Measurements from ENCODE around the gene MC2R. TPM values are rescaled to one million over a fixed set of nuclear protein-coding genes. Genes with fewer than 3 reads are reported as not detected.

Gene MC2R
- total and polyA plus RNA-seq, 10 of the 15 experiments (the other 5 are each of a cell fraction or from before 2014, with no cell fraction given), result 0.15 TPM; not detected in 9

DNA sequence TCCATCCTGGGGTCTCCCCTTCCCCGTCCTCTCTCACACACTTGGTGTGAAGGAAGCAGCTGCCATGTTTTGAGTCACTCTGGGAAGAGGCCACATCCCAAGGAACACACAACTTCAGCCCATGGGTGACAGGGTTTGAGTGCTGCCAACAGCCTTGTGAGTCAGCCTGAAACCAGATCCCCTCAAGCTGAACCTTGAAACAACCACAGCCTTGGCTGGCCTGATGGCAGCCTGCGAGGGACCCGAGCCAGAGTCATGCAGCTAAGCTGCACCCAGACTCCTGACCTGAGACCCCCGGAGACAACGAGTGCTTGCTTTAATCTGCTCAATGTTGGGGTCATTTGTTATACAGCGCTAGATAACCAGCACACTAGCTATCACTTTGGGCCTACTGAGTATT lies 19.3 kb upstream of the MC2R start (continued):
- TF ChIP-seq, protein P1, sequence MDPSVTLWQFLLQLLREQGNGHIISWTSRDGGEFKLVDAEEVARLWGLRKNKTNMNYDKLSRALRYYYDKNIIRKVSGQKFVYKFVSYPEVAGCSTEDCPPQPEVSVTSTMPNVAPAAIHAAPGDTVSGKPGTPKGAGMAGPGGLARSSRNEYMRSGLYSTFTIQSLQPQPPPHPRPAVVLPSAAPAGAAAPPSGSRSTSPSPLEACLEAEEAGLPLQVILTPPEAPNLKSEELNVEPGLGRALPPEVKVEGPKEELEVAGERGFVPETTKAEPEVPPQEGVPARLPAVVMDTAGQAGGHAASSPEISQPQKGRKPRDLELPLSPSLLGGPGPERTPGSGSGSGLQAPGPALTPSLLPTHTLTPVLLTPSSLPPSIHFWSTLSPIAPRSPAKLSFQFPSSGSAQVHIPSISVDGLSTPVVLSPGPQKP (IDR thresholded peaks at IDR 0.05; ENCODE audit: low read depth, low read length), result no peak
- TF ChIP-seq ZBED1 (IDR thresholded peaks at IDR 0.05; ENCODE audit: borderline replicate concordance), result no peak
- no peak for TF ChIP-seq PML (IDR thresholded peaks at IDR 0.05; ENCODE audit: low read length)
- TF ChIP-seq, protein P2, sequence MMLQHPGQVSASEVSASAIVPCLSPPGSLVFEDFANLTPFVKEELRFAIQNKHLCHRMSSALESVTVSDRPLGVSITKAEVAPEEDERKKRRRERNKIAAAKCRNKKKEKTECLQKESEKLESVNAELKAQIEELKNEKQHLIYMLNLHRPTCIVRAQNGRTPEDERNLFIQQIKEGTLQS (IDR thresholded peaks at IDR 0.05; ENCODE audit: borderline replicate concordance, extremely low read depth, low read depth, low read length), result no peak
- TF ChIP-seq TARDBP (IDR thresholded peaks at IDR 0.05; ENCODE audit: borderline replicate concordance), result no peak

DNA sequence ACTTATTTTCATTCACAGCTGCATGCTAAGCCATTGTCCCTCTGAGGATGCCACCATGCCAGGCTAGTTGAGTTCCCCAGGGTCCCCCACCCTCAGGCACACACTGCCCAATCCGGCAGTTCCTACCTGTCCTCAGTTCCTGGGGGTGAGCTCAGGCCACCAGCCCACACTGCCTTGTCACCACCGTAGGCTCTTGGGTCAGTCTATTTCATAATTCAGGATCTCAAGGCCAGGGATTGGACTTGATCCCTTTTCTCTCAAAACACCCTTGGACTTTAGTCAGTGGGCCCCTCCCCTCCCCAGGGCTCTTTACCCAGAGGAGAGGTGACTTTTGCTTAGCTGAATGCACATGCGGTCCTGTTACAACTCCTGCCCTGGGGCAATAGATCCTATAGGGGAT lies 18.7 kb upstream of the MC2R start:
- H3K36me3 ChIP-seq (ENCODE audit: control insufficient read depth in 2 of 2, insufficient read depth in 2 of 2, low read length in 1 of 2), result no peaks in the 10 kb centered on the region
- TF ChIP-seq SREBF2 (IDR thresholded peaks at IDR 0.05; ENCODE audit: low read length) (no peak), BCL11A (IDR thresholded peaks at IDR 0.05; ENCODE audit: low read depth, low read length) (no peak), SIX5 (IDR thresholded peaks at IDR 0.05; ENCODE audit: low read depth, low read length, severe bottlenecking) (no peak), JUND (IDR thresholded peaks at IDR 0.05; ENCODE audit: low read depth, low read length) (no peak), RUNX3 (IDR thresholded peaks at IDR 0.05; ENCODE audit: low read length) (no peak), RELA (IDR thresholded peaks at IDR 0.05; ENCODE audit: borderline replicate concordance, partially characterized antibody) (no peak), IKZF2 (IDR thresholded peaks at IDR 0.05) (no peak), ZNF274 (IDR thresholded peaks at IDR 0.05; ENCODE audit: insufficient read depth, insufficient read length) (no peak), RFX5 (IDR thresholded peaks at IDR 0.05; ENCODE audit: low read depth, low read length) (no peak), SPI1 (IDR thresholded peaks at IDR 0.05; ENCODE audit: borderline replicate concordance, insufficient read depth, low read depth, low read length) (no peak)
- TF ChIP-seq, protein P3, sequence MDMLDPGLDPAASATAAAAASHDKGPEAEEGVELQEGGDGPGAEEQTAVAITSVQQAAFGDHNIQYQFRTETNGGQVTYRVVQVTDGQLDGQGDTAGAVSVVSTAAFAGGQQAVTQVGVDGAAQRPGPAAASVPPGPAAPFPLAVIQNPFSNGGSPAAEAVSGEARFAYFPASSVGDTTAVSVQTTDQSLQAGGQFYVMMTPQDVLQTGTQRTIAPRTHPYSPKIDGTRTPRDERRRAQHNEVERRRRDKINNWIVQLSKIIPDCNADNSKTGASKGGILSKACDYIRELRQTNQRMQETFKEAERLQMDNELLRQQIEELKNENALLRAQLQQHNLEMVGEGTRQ (IDR thresholded peaks at IDR 0.05; ENCODE audit: borderline replicate concordance, low read depth, low read length), result no peak
- TF ChIP-seq, protein P4, sequence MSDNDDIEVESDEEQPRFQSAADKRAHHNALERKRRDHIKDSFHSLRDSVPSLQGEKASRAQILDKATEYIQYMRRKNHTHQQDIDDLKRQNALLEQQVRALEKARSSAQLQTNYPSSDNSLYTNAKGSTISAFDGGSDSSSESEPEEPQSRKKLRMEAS (IDR thresholded peaks at IDR 0.05; ENCODE audit: low read depth, low read length), result no peak
- TF ChIP-seq, protein P5, sequence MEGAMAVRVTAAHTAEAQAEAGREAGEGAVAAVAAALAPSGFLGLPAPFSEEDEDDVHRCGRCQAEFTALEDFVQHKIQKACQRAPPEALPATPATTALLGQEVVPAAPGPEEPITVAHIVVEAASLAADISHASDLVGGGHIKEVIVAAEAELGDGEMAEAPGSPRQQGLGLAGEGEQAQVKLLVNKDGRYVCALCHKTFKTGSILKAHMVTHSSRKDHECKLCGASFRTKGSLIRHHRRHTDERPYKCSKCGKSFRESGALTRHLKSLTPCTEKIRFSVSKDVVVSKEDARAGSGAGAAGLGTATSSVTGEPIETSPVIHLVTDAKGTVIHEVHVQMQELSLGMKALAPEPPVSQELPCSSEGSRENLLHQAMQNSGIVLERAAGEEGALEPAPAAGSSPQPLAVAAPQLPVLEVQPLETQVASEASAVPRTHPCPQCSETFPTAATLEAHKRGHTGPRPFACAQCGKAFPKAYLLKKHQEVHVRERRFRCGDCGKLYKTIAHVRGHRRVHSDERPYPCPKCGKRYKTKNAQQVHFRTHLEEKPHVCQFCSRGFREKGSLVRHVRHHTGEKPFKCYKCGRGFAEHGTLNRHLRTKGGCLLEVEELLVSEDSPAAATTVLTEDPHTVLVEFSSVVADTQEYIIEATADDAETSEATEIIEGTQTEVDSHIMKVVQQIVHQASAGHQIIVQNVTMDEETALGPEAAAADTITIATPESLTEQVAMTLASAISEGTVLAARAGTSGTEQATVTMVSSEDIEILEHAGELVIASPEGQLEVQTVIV (IDR thresholded peaks at IDR 0.05; ENCODE audit: borderline replicate concordance, partially characterized antibody), result no peak
- in situ Hi-C loops (cut with MboI) (no loop called here), intact Hi-C loops (cut with micrococcal nuclease; ENCODE audit: unreplicated experiment) (loop anchor here (10.0 kb wide), 1 partner anchor 81 kb away; no protein-coding TSS in a partner anchor)
- ChIA-PET RAD21 (ENCODE audit: unreplicated experiment) (no interaction called here), POLR2A (no interaction called here), SMC1A (ENCODE audit: uncharacterized antibody, unreplicated experiment) (no interaction called here), CTCF (no interaction called here)
- no peak overlapping the region for H3K27ac ChIP-seq (ENCODE audit: control insufficient read depth, insufficient read depth)
- no peak for ATAC-seq
- H3K79me2 ChIP-seq (ENCODE audit: control insufficient read depth, insufficient read depth, low read length), result no peaks in the 10 kb centered on the region
- DNase-seq (ENCODE audit: low read depth, low spot score), result no peak
- H3K4me1 ChIP-seq (ENCODE audit: control insufficient read depth, insufficient read depth, low read length), result no peaks in the 10 kb centered on the region
- H3K27me3 ChIP-seq (replicated peaks in 1 of 2; ENCODE audit: control insufficient read depth in 2 of 2, insufficient read depth in 2 of 2, low read length in 1 of 2), result no peaks in the 10 kb centered on the region; a peak in 2 of 4 replicates
- 55% methylated on average over 3 of the region's 3 CpGs for WGBS (ENCODE audit: insufficient coverage, insufficient replicate concordance, low lambda C conversion rate, missing lambda C conversion rate)
- no TSS peak for BruUV-seq (replicated peaks)
- no peak for FAIRE-seq
- no peaks in the 10 kb centered on the region for H4K20me1 ChIP-seq (ENCODE audit: control insufficient read depth, insufficient read depth)
- H3K4me3 ChIP-seq, result no peak overlapping the region
- H3K9ac ChIP-seq (ENCODE audit: control insufficient read depth, insufficient read depth, low read length), result no peak overlapping the region
- H3K4me2 ChIP-seq (ENCODE audit: control insufficient read depth, insufficient read depth), result no peak overlapping the region
- no peak overlapping the region for H2AFZ ChIP-seq (ENCODE audit: control insufficient read depth, low read depth, low read length)
- H3K9me3 ChIP-seq (replicated peaks; ENCODE audit: control insufficient read depth, insufficient read depth, low read length), result no peaks in the 10 kb centered on the region; the same call in 2 of the 3 replicates

Measured in GM12878 (cell line).